Vagina (tissue), 2 donors: ENCODE data around the gene AP5M1.
"Not testable (repeated sequence)": the region's sequence is repeated elsewhere in the genome, so short reads cannot be mapped to it uniquely, and the experiment has no call there.

ENCODE experiments used
- CTCF ChIP-seq, 3 experiments: fragments of 450-650 bp in 2 of 3; fragments of 200-600 bp in 1 of 3; sonication (generic) in 1 of 3; IDR thresholded peaks; one replicate each; pipeline ENCODE4 v1.5.1; 2017 to 2019; ENCODE audit warnings: antibody characterized with exemption in 3 of 3, mild to moderate bottlenecking in 2 of 3, moderate library complexity in 2 of 3
- POLR2A ChIP-seq, 2 donors: fragments of 450-650 bp; IDR thresholded peaks; one replicate each; pipeline ENCODE4 v1.6.1; 2017; ENCODE audit warnings: antibody characterized with exemption in 2 of 2, mild to moderate bottlenecking in 2 of 2, moderate library complexity in 2 of 2
- POLR2AphosphoS5 ChIP-seq, 2 donors: sonication (generic); formaldehyde crosslinking; IDR thresholded peaks; one replicate each; pipeline ENCODE4 v1.9.0; 2017; ENCODE audit warnings: antibody characterized with exemption in 2 of 2, mild to moderate bottlenecking in 2 of 2, low read depth in 1 of 2; ENCODE audit not compliant: insufficient read depth in 1 of 2

- TF ChIP-seq CTCF (IDR thresholded peaks at IDR 0.05); POLR2AphosphoS5 (IDR thresholded peaks at IDR 0.05; ENCODE audit: insufficient read depth in 1 of 2, low read depth in 1 of 2); POLR2A (IDR thresholded peaks at IDR 0.05): not testable (repeated sequence)
These were observed 65.0 kb downstream of the AP5M1 start for GRCh38 chr14:57333726-57334125.
